H1 (cell line): ENCODE measurements around the gene CADPS. TPM values are rescaled to one million over a fixed set of nuclear protein-coding genes. Genes with fewer than 3 reads are reported as not detected.

ENCODE experiments used
- CTCF ChIA-PET: fragments of 300-600 bp; sonication (Branson Sonifier 250); formaldehyde crosslinking; loops from one replicate; lab custom pipeline; 2021; ENCODE audit not compliant: partially characterized antibody; lab: Charles Lee
- POLR2A ChIA-PET: fragments of 300-600 bp; sonication (Branson Sonifier 250); formaldehyde crosslinking; loops from one replicate; lab custom pipeline; 2021; ENCODE audit warnings: inconsistent platforms; ENCODE audit not compliant: partially characterized antibody; lab: Charles Lee
- DNase-seq, 2 experiments: peaks; one replicate each; pipeline versions ENCODE4 v3.0.0 to v3.0.0-alpha.2; 2010 to 2022; ENCODE audit warnings: low spot score in 2 of 2, low read depth in 1 of 2, mixed read lengths in 1 of 2
- FAIRE-seq: peaks from 2 replicates; lab custom pipeline; 2011; peaks lifted over from hg19 to GRCh38; lab: Jason Lieb, UNC
- H2AFZ ChIP-seq: 2 replicates; pipeline ENCODE4 v1.8.1; 2012; ENCODE audit warnings: low read length, inconsistent platforms
- H2AK5ac ChIP-seq: 2 replicates; pipeline ENCODE4 v1.6.1; 2013; ENCODE audit warnings: low read depth, low read length
- H2BK120ac ChIP-seq: replicated peaks from 2 replicates; pipeline ENCODE3; 2013; ENCODE audit warnings: low read depth, low read length, inconsistent platforms
- H2BK12ac ChIP-seq: 2 replicates; pipeline ENCODE4 v1.6.1; 2013; ENCODE audit warnings: low read depth, low read length
- H2BK15ac ChIP-seq: 2 replicates; pipeline ENCODE4 v1.6.1; 2013; ENCODE audit warnings: low read length
- H2BK20ac ChIP-seq: 2 replicates; pipeline ENCODE4 v1.6.1; 2013; ENCODE audit warnings: low read length
- H2BK5ac ChIP-seq: 2 replicates; pipeline ENCODE4 v1.6.1; 2013; ENCODE audit warnings: low read depth, low read length
- H3K14ac ChIP-seq: 2 replicates; pipeline ENCODE4 v1.6.1; 2013; ENCODE audit warnings: inconsistent platforms; ENCODE audit not compliant: insufficient read length
- H3K18ac ChIP-seq: 2 replicates; pipeline ENCODE4 v1.6.1; 2013; ENCODE audit warnings: low read length; ENCODE audit errors: extremely low read depth
- H3K23ac ChIP-seq: 2 replicates; pipeline ENCODE4 v1.6.1; 2013; ENCODE audit warnings: inconsistent platforms; ENCODE audit not compliant: insufficient read length
- H3K23me2 ChIP-seq: 2 replicates; pipeline ENCODE4 v1.6.1; 2013; ENCODE audit warnings: low read depth, low read length
- H3K27ac ChIP-seq: 2 replicates; pipeline ENCODE4 v1.6.1; 2011; ENCODE audit warnings: low read depth, low read length, inconsistent platforms
- H3K27me3 ChIP-seq, 4 experiments: replicated peaks in 1 of 4; 1 replicate in 1 of 4; 2 replicates in 3 of 4; pipeline versions ENCODE4 v1.6.1 to v1.8.1; 2011 to 2013; ENCODE audit warnings: low read length in 3 of 4, mild to moderate bottlenecking in 3 of 4, inconsistent platforms in 2 of 4, mixed read lengths in 2 of 4, moderate library complexity in 1 of 4; ENCODE audit not compliant: control insufficient read depth in 3 of 4, insufficient read depth in 3 of 4; ENCODE audit errors: extremely low read depth in 1 of 4
- H3K36me3 ChIP-seq, 4 experiments: 2 replicates each; pipeline versions ENCODE4 v1.6.1 to v1.8.1; 2011 to 2013; ENCODE audit warnings: mild to moderate bottlenecking in 4 of 4, low read length in 3 of 4, moderate library complexity in 2 of 4, control low read depth in 1 of 4, inconsistent platforms in 1 of 4; ENCODE audit not compliant: insufficient read depth in 4 of 4, control insufficient read depth in 2 of 4
- H3K4ac ChIP-seq: replicated peaks from 2 replicates; pipeline ENCODE3; 2013; ENCODE audit warnings: low read length, low read depth, mixed read lengths, inconsistent platforms; ENCODE audit not compliant: insufficient read length
- H3K4me1 ChIP-seq, 4 experiments: replicated peaks in 1 of 4; 1 replicate in 1 of 4; 2 replicates in 3 of 4; pipeline versions ENCODE4 v1.6.1 to v1.8.1; 2011 to 2013; ENCODE audit warnings: low read length in 3 of 4, inconsistent platforms in 2 of 4, mixed read lengths in 1 of 4; ENCODE audit not compliant: insufficient read depth in 4 of 4, control insufficient read depth in 3 of 4
- H3K4me2 ChIP-seq, 2 experiments: 2 replicates each; pipeline versions ENCODE4 v1.6.1 to v1.8.1; 2011 to 2013; ENCODE audit warnings: low read depth in 2 of 2, low read length in 2 of 2, control low read depth in 1 of 2, inconsistent platforms in 1 of 2, mild to moderate bottlenecking in 1 of 2; ENCODE audit not compliant: insufficient read depth in 1 of 2
- H3K4me3 ChIP-seq, 4 experiments: fragments of 200-600, 300-600 bp in 1 of 4; sonication (generic), shearing (Covaris generic), sonication (Bioruptor Twin) in 1 of 4; 2 replicates each; pipeline versions ENCODE4 v1.5.1 to v1.8.1; 2011 to 2016; ENCODE audit warnings: low read length in 4 of 4, low read depth in 3 of 4, control low read depth in 2 of 4, inconsistent platforms in 2 of 4, mild to moderate bottlenecking in 2 of 4, mixed read lengths in 1 of 4, moderate library complexity in 1 of 4; ENCODE audit not compliant: insufficient read depth in 2 of 4; ENCODE audit errors: extremely low read depth in 1 of 4
- H3K56ac ChIP-seq: replicated peaks from 2 replicates; pipeline ENCODE3; 2013; ENCODE audit warnings: low read depth, mild to moderate bottlenecking, mixed read lengths, low read length, inconsistent platforms; ENCODE audit not compliant: insufficient read length
- H3K79me1 ChIP-seq: 2 replicates; pipeline ENCODE4 v1.6.1; 2013; ENCODE audit warnings: low read depth, low read length, control low read depth
- H3K79me2 ChIP-seq, 2 experiments: 2 replicates each; pipeline versions ENCODE4 v1.6.1 to v1.8.1; 2012 to 2013; ENCODE audit warnings: low read length in 2 of 2, mild to moderate bottlenecking in 2 of 2, inconsistent platforms in 1 of 2; ENCODE audit not compliant: insufficient read depth in 2 of 2, control insufficient read depth in 1 of 2
- H3K9ac ChIP-seq, 4 experiments: replicated peaks in 1 of 4; 1 replicate in 1 of 4; 2 replicates in 3 of 4; pipeline versions ENCODE4 v1.6.1 to v1.8.1; 2011 to 2013; ENCODE audit warnings: low read depth in 3 of 4, low read length in 3 of 4, control low read depth in 2 of 4, mild to moderate bottlenecking in 2 of 4, moderate library complexity in 2 of 4, inconsistent platforms in 1 of 4; ENCODE audit errors: extremely low read depth in 1 of 4
- H3K9me3 ChIP-seq, 2 experiments: 2 replicates each; pipeline versions ENCODE4 v1.6.1 to v1.8.1; 2012 to 2013; ENCODE audit warnings: mild to moderate bottlenecking in 2 of 2, moderate library complexity in 2 of 2, control low read depth in 1 of 2, inconsistent platforms in 1 of 2, low read depth in 1 of 2, low read length in 1 of 2, mixed read lengths in 1 of 2; ENCODE audit not compliant: insufficient read depth in 2 of 2
- H4K20me1 ChIP-seq, 2 experiments: replicated peaks in 1 of 2; 2 replicates each; pipeline versions ENCODE3 to v1.8.1; 2011 to 2013; ENCODE audit warnings: inconsistent platforms in 2 of 2, low read length in 2 of 2, mild to moderate bottlenecking in 1 of 2; ENCODE audit not compliant: insufficient read depth in 2 of 2, control insufficient read depth in 1 of 2
- H4K5ac ChIP-seq: 2 replicates; pipeline ENCODE4 v1.6.1; 2013; ENCODE audit warnings: low read length, low read depth, mixed read lengths, inconsistent platforms; ENCODE audit not compliant: insufficient read length
- H4K8ac ChIP-seq: 2 replicates; pipeline ENCODE4 v1.8.0; 2013; ENCODE audit warnings: mild to moderate bottlenecking, moderate library complexity, low read length, inconsistent platforms; ENCODE audit not compliant: insufficient read depth; ENCODE audit errors: extremely low read depth
- H4K91ac ChIP-seq: replicated peaks from 2 replicates; pipeline ENCODE3; 2013; ENCODE audit warnings: low read length, mixed read lengths, inconsistent platforms; ENCODE audit not compliant: insufficient read length
- CEBPB ChIP-seq: IDR thresholded peaks from 2 replicates; pipeline ENCODE4 v1.6.1; 2012; ENCODE audit warnings: low read depth, low read length
- MAFK ChIP-seq: IDR thresholded peaks from 2 replicates; pipeline ENCODE4 v1.6.1; 2012; ENCODE audit warnings: low read depth, mild to moderate bottlenecking, improper control_type of control experiment, low read length
- NANOG ChIP-seq: IDR thresholded peaks from 2 replicates; pipeline ENCODE4 v1.6.1; 2011; ENCODE audit warnings: low read length, low read depth, mild to moderate bottlenecking, inconsistent platforms; ENCODE audit not compliant: insufficient read depth, poor library complexity, severe bottlenecking
- POLR2A ChIP-seq, 2 experiments: IDR thresholded peaks; 1 replicate in 1 of 2; 2 replicates in 1 of 2; pipeline ENCODE4 v1.6.1; 2011; ENCODE audit warnings: low read depth in 2 of 2, low read length in 2 of 2, mild to moderate bottlenecking in 2 of 2; ENCODE audit errors: control extremely low read depth in 1 of 2
- RFX5 ChIP-seq: IDR thresholded peaks from 2 replicates; pipeline ENCODE4 v1.6.1; 2011; ENCODE audit warnings: low read depth, low read length, improper control_type of control experiment, borderline replicate concordance
- SIX5 ChIP-seq: IDR thresholded peaks from 2 replicates; pipeline ENCODE4 v1.6.1; 2011; ENCODE audit warnings: mild to moderate bottlenecking, low read depth, low read length
- SUZ12 ChIP-seq: fragments of 200-600 bp; sonication (generic); IDR thresholded peaks from 2 replicates; pipeline ENCODE4 v1.6.1; 2012; ENCODE audit warnings: mild to moderate bottlenecking, inconsistent platforms, low read length, moderate library complexity, mixed read lengths
- WGBS, 2 experiments: shearing (Covaris generic) in 1 of 2; methylation state at CpG; one replicate each; pipeline versions ENCODE4 v1.1.6 to v1.1.7; 2013 to 2015; ENCODE audit warnings: low lambda C conversion rate in 2 of 2, mixed read lengths in 2 of 2, inconsistent platforms in 1 of 2, low coverage in 1 of 2, missing lambda C conversion rate in 1 of 2; ENCODE audit not compliant: insufficient replicate concordance in 2 of 2, insufficient coverage in 1 of 2, insufficient read length in 1 of 2; ENCODE audit errors: extremely low coverage in 1 of 2, missing lambda C conversion rate in 1 of 2; 5-methylcytosine and 5-hydroxymethylcytosine counted together
- polyA plus RNA-seq, 7 experiments: library from polyadenylated mRNA; depleted of rRNA in 3 of 7; stranded (reverse) in 5 of 7; unstranded in 2 of 7; fragments of >200 nt in 5 of 7; fragments of 200-250 nt in 2 of 7; gene quantifications; 1 replicate in 5 of 7; 2 replicates in 1 of 7; 4 replicates in 1 of 7; pipeline versions ENCODE4 v1.2.1 to v1.2.3, GENCODE V29; 2011 to 2013; ENCODE audit warnings: missing spikeins in 2 of 7, mixed read lengths in 2 of 7
- total RNA-seq: library from RNA; stranded (reverse); fragmentation: NEBNext Ultra II Directional; extraction: Animal tissue kit (Norgen Biotek cat#: 25700); gene quantifications from 2 replicates; pipeline ENCODE4 v1.2.1, GENCODE V29; 2021
- TF ChIP-seq, protein P1 (sequence below): IDR thresholded peaks from 2 replicates; pipeline ENCODE4 v1.6.1; 2012; ENCODE audit warnings: inconsistent platforms
- TF ChIP-seq, protein P2 (sequence below), 3 experiments: IDR thresholded peaks; 1 replicate in 2 of 3; 2 replicates in 1 of 3; pipeline versions ENCODE4 v1.5.1 to v1.6.1; 2011; ENCODE audit warnings: low read length in 3 of 3, mild to moderate bottlenecking in 3 of 3, inconsistent platforms in 2 of 3, low read depth in 1 of 3, moderate library complexity in 1 of 3; ENCODE audit not compliant: insufficient read depth in 1 of 3; ENCODE audit errors: control extremely low read depth in 1 of 3

Gene CADPS
- total and polyA plus RNA-seq, 2 of the 8 experiments (the other 6 are each of a cell fraction or from before 2014, with no cell fraction given): 7.1 to 10.2 TPM

DNA sequence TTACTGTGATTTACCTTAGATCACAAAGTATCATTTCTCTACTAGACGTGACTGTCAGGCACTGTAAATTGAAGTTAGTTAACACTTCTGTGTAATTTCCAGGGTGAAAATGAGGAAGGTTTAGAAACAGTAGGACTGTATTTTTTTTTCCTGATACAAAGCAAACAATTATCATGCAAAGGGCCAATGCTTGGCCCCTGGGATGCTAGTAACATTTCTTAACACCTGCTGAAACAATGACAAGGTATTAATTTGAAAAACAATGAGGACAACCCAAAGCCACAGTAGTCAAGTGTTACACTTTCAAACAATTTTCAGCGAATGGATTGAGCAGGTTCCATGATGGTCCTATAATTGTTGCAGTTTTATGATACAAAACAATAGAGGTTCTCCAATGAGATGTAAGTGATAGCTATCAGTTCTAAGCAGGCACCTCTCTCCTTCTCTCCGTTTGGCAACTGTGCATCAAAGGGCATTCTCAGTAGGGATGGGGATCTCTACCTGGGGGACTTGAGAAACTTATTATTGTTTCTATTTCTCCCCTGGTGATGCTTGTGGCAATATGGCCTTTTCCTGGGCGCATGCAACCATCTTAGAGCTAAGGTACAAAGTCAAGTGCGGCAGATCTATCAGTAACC lies 435.9 kb downstream of the CADPS start:
- ChIA-PET CTCF (interaction anchor here (0.8 to 4.2 kb wide), 4 partner anchors 8 to 545 kb away, joined by 3 to 20 read pairs (median 8); no protein-coding TSS in a partner anchor), POLR2A (interaction anchor here (1.3 to 1.8 kb wide), 2 partner anchors 10 to 13 kb away, joined by 3 to 4 read pairs; no protein-coding TSS in a partner anchor)
- 24% methylated on average over 5 of the region's 5 CpGs; no CpG with 5 or more reads in 1 of the 2 experiments for WGBS, 2 experiments
- no peak overlapping the region for H3K4ac ChIP-seq
- no peaks in the 10 kb centered on the region; the same call in 1 of the 2 replicates for H3K23me2 ChIP-seq
- no peaks in the 10 kb centered on the region for H3K79me1 ChIP-seq
- no peaks in the 10 kb centered on the region for H3K79me2 ChIP-seq
- H2AK5ac ChIP-seq: no peak overlapping the region
- no peak overlapping the region for H2AFZ ChIP-seq
- H3K36me3 ChIP-seq: no peaks in the 10 kb centered on the region
- peaks cover 0 to 4% (median 2%) of the 10 kb centered on the region in 4 experiments; a peak in 2 of 7 replicates for H3K27me3 ChIP-seq
- no peak overlapping the region for H3K23ac ChIP-seq
- H2BK12ac ChIP-seq: 0 out of 2 replicates have a peak overlapping the region, but pooled peaks have one; percentile 52
- H3K9ac ChIP-seq: no peak overlapping the region
- H3K4me1 ChIP-seq: peaks cover 2 to 22% (median 16%) of the 10 kb centered on the region in 4 experiments; a peak in 6 of 7 replicates
- H2BK15ac ChIP-seq: no peak overlapping the region
- H2BK120ac ChIP-seq: peak overlapping the region; percentile 5
- H3K14ac ChIP-seq: no peak overlapping the region
- H3K4me2 ChIP-seq: peak overlapping the region; percentile 43 to 55
- H4K5ac ChIP-seq: no peak overlapping the region
- H4K8ac ChIP-seq: no peak overlapping the region
- H3K9me3 ChIP-seq: no peaks in the 10 kb centered on the region
- H2BK20ac ChIP-seq: no peak overlapping the region; the same call in 1 of the 2 replicates
- DNase-seq (no peak), FAIRE-seq (peak; percentile 52)
- H3K56ac ChIP-seq: no peak overlapping the region
- H4K91ac ChIP-seq: no peak overlapping the region
- peak overlapping the region in 1 of 4 experiments; percentile 44; a peak in 2 of 8 replicates for H3K4me3 ChIP-seq
- H3K18ac ChIP-seq: no peak overlapping the region
- H2BK5ac ChIP-seq: peak overlapping the region; percentile 68; the same call in 1 of the 2 replicates
- no peaks in the 10 kb centered on the region for H4K20me1 ChIP-seq
- H3K27ac ChIP-seq: no peak overlapping the region
- TF ChIP-seq RFX5: no peak
- TF ChIP-seq SIX5: no peak
- TF ChIP-seq POLR2A (IDR thresholded peaks at IDR 0.05; ENCODE audit: control extremely low read depth in 1 of 2, low read depth in 2 of 2, low read length in 2 of 2): no peak
- peak; percentile 64 for TF ChIP-seq NANOG
- TF ChIP-seq, protein P1, sequence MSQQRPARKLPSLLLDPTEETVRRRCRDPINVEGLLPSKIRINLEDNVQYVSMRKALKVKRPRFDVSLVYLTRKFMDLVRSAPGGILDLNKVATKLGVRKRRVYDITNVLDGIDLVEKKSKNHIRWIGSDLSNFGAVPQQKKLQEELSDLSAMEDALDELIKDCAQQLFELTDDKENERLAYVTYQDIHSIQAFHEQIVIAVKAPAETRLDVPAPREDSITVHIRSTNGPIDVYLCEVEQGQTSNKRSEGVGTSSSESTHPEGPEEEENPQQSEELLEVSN: no peak
- no peak for TF ChIP-seq MAFK
- TF ChIP-seq, protein P2, sequence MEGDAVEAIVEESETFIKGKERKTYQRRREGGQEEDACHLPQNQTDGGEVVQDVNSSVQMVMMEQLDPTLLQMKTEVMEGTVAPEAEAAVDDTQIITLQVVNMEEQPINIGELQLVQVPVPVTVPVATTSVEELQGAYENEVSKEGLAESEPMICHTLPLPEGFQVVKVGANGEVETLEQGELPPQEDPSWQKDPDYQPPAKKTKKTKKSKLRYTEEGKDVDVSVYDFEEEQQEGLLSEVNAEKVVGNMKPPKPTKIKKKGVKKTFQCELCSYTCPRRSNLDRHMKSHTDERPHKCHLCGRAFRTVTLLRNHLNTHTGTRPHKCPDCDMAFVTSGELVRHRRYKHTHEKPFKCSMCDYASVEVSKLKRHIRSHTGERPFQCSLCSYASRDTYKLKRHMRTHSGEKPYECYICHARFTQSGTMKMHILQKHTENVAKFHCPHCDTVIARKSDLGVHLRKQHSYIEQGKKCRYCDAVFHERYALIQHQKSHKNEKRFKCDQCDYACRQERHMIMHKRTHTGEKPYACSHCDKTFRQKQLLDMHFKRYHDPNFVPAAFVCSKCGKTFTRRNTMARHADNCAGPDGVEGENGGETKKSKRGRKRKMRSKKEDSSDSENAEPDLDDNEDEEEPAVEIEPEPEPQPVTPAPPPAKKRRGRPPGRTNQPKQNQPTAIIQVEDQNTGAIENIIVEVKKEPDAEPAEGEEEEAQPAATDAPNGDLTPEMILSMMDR (IDR thresholded peaks at IDR 0.05; ENCODE audit: control extremely low read depth in 1 of 3, insufficient read depth in 1 of 3, low read depth in 1 of 3, low read length in 3 of 3): no peak
- no peak for TF ChIP-seq CEBPB
- no peak for TF ChIP-seq SUZ12
